GM12864 (cell line): ENCODE measurements around the gene TGFBI.
A peak's percentile ranks its signal among the peaks of the same experiment; 100 is the strongest.

Experiments used
- DNase-seq: peaks from one replicate; pipeline ENCODE4 v3.0.0-alpha.2; 2011; ENCODE audit warnings: low read depth
- H3K4me3 ChIP-seq: 2 replicates; pipeline ENCODE4 v1.5.1; 2011; ENCODE audit warnings: mild to moderate bottlenecking, low read depth, low read length, control low read depth
- CTCF ChIP-seq: IDR thresholded peaks from 2 replicates; pipeline ENCODE4 v1.5.1; 2011; ENCODE audit warnings: low read depth, mild to moderate bottlenecking, moderate library complexity, low read length, control low read depth, inconsistent platforms; ENCODE audit errors: missing control alignments

Gene TGFBI

GRCh38 chr5:136070486-136071285 lies 41.9 kb downstream of the TGFBI start:
- no peak for TF ChIP-seq CTCF
- H3K4me3 ChIP-seq: no peak overlapping the region
- no peak for DNase-seq

- DNase-seq: no peak
- H3K4me3 ChIP-seq: no peak overlapping the region
Measured at GRCh38 chr5:136073714-136074529, 45.1 kb downstream of the TGFBI start.

GRCh38 chr5:136075466-136075891 lies 46.7 kb downstream of the TGFBI start:
- H3K4me3 ChIP-seq: no peak overlapping the region
- no peak for DNase-seq
- peak; percentile 16 for TF ChIP-seq CTCF

More at GRCh38 chr5:136073714-136074529, 45.1 kb downstream of the TGFBI start:
- no peak for TF ChIP-seq CTCF

- H3K4me3 ChIP-seq: no peak overlapping the region
- TF ChIP-seq CTCF: no peak
- DNase-seq: no peak
Measured at GRCh38 chr5:136076067-136076466, 47.3 kb downstream of the TGFBI start.

- TF ChIP-seq CTCF: no peak
- no peak overlapping the region for H3K4me3 ChIP-seq
- no peak for DNase-seq
Measured at GRCh38 chr5:136076881-136077445, 48.2 kb downstream of the TGFBI start.

GRCh38 chr5:136079195-136079985 lies 50.6 kb downstream of the TGFBI start:
- peak overlapping the region; percentile 53 for H3K4me3 ChIP-seq
- DNase-seq: no peak
- peak; percentile 37 for TF ChIP-seq CTCF
